Measurements from ENCODE around the gene CD300LD. TPM values are rescaled to one million over a fixed set of nuclear protein-coding genes. Genes with fewer than 3 reads are reported as not detected.

CD300LD gene
- polyA plus RNA-seq, 1 of the 3 experiments (the other 2 are of a cell fraction), result not detected

- H2AFZ ChIP-seq (ENCODE audit: low read depth), result no peak overlapping the region
- H3K9me2 ChIP-seq, result no peaks in the 10 kb centered on the region
- H3K4me1 ChIP-seq (ENCODE audit: control insufficient read depth in 1 of 2, insufficient read depth in 2 of 2, low read depth in 1 of 2, low read length in 1 of 2), result no peaks in the 10 kb centered on the region
- no peaks in the 10 kb centered on the region for H3K9me3 ChIP-seq
- no peak overlapping the region for H3K27ac ChIP-seq (ENCODE audit: low read depth in 2 of 2, low read length in 1 of 2)
- H3K36me3 ChIP-seq (replicated peaks in 1 of 2; ENCODE audit: control insufficient read depth in 1 of 2, insufficient read depth in 2 of 2, low read length in 1 of 2), result no peaks in the 10 kb centered on the region
- H3K27me3 ChIP-seq (ENCODE audit: insufficient read depth), result no peaks in the 10 kb centered on the region
- no peak overlapping the region for H3K4me3 ChIP-seq (ENCODE audit: low read depth in 2 of 2, low read length in 1 of 2)
- no peaks in the 10 kb centered on the region for H4K20me1 ChIP-seq (ENCODE audit: insufficient read depth)
- 2% methylated on average over 1 of the region's 1 CpG for WGBS (ENCODE audit: low lambda C conversion rate)
- no peak overlapping the region for H3K4me2 ChIP-seq
- no peaks in the 10 kb centered on the region for H3F3A ChIP-seq (replicated peaks; ENCODE audit: insufficient read depth)
- ChIA-PET CTCF (interaction anchor here (1.1 to 5.5 kb wide), 5 partner anchors 9 to 223 kb away, joined by 3 to 21 read pairs (median 11); partner anchors contain the start of gene RAB37), POLR2A (no interaction called here)
- H3K79me2 ChIP-seq (ENCODE audit: insufficient read depth), result no peaks in the 10 kb centered on the region
- no peak overlapping the region for H3K9ac ChIP-seq
- DNase-seq, result no peak
- TF ChIP-seq CTCF (IDR thresholded peaks at IDR 0.05), result no peak
- no peak for TF ChIP-seq NRF1 (IDR thresholded peaks at IDR 0.05; ENCODE audit: low read depth, low read length)
- no peak for TF ChIP-seq GATA2 (CRISPR knock-in tag; IDR thresholded peaks at IDR 0.05)
These were observed 580 bp downstream of the CD300LD start for GRCh38 chr17:74591503-74591902.

GRCh38 chr17:74585711-74586110 is 6.4 kb downstream of the CD300LD start:
- no peak for DNase-seq
- Histone ChIP-seq H3K9ac (no peak overlapping the region), H3K4me1 (ENCODE audit: control insufficient read depth in 1 of 2, insufficient read depth in 2 of 2, low read depth in 1 of 2, low read length in 1 of 2) (no peaks in the 10 kb centered on the region), H3K4me3 (ENCODE audit: low read depth in 2 of 2, low read length in 1 of 2) (no peak overlapping the region), H3K27me3 (ENCODE audit: insufficient read depth) (no peaks in the 10 kb centered on the region), H4K20me1 (ENCODE audit: insufficient read depth) (no peaks in the 10 kb centered on the region), H3K79me2 (ENCODE audit: insufficient read depth) (no peaks in the 10 kb centered on the region), H3F3A (replicated peaks; ENCODE audit: insufficient read depth) (no peaks in the 10 kb centered on the region), H3K4me2 (no peak overlapping the region), H2AFZ (ENCODE audit: low read depth) (no peak overlapping the region), H3K27ac (ENCODE audit: low read depth in 2 of 2, low read length in 1 of 2) (no peak overlapping the region), H3K9me2 (no peaks in the 10 kb centered on the region), H3K36me3 (replicated peaks in 1 of 2; ENCODE audit: control insufficient read depth in 1 of 2, insufficient read depth in 2 of 2, low read length in 1 of 2) (no peaks in the 10 kb centered on the region), H3K9me3 (0 out of 2 replicates have a peak, but pooled peaks cover 3% of the 10 kb centered on the region)
- POLR2A ChIA-PET, result no interaction called here
- CTCF ChIA-PET, result interaction anchor here (1.9 kb wide), 1 partner anchor 17 kb away, joined by 6 read pairs; no protein-coding TSS in a partner anchor
- WGBS (ENCODE audit: low lambda C conversion rate), result 26% methylated on average over 5 of the region's 5 CpGs
- TF ChIP-seq USF2 (IDR thresholded peaks at IDR 0.05; ENCODE audit: borderline replicate concordance, low read depth, low read length) (no peak), NFIC (IDR thresholded peaks at IDR 0.05; ENCODE audit: borderline replicate concordance) (no peak), FOSL2 (IDR thresholded peaks at IDR 0.05; ENCODE audit: borderline replicate concordance, low read depth) (no peak), POLR2AphosphoS5 (IDR thresholded peaks at IDR 0.05; ENCODE audit: low read depth, low read length) (no peak), PBX3 (IDR thresholded peaks at IDR 0.05) (no peak), MEF2A (IDR thresholded peaks at IDR 0.05; ENCODE audit: borderline replicate concordance, low read depth) (no peak), REST (IDR thresholded peaks at IDR 0.05; ENCODE audit: low read depth, low read length) (no peak), CTCF (IDR thresholded peaks at IDR 0.05) (no peak), FOXM1 (IDR thresholded peaks at IDR 0.05; ENCODE audit: low read depth) (no peak), USF1 (IDR thresholded peaks at IDR 0.05; ENCODE audit: borderline replicate concordance, low read depth) (no peak), FOXJ3 (CRISPR knock-in tag; IDR thresholded peaks at IDR 0.05) (no peak), ELF1 (IDR thresholded peaks at IDR 0.05) (no peak), EP300 (IDR thresholded peaks at IDR 0.05; ENCODE audit: borderline replicate concordance in 1 of 2, low read depth in 1 of 2, low read length in 1 of 2) (no peak), EZH2phosphoT487 (IDR thresholded peaks at IDR 0.05; ENCODE audit: borderline replicate concordance, low read depth) (no peak), RAD21 (IDR thresholded peaks at IDR 0.05; ENCODE audit: low read length) (no peak), JUND (IDR thresholded peaks at IDR 0.05) (no peak)
